GM21447 (cell line): Measurements from ENCODE around the gene GMEB1.
"Not testable (repeated sequence)": the region's sequence is repeated elsewhere in the genome, so short reads cannot be mapped to it uniquely, and the experiment has no call there.

Experiments used
- ATAC-seq: cut with Tn5 transposase; IDR thresholded peaks from one replicate; pipeline ENCODE4 v1.9.1; 2021; ENCODE audit not compliant: unreplicated experiment

Gene GMEB1, protein sequence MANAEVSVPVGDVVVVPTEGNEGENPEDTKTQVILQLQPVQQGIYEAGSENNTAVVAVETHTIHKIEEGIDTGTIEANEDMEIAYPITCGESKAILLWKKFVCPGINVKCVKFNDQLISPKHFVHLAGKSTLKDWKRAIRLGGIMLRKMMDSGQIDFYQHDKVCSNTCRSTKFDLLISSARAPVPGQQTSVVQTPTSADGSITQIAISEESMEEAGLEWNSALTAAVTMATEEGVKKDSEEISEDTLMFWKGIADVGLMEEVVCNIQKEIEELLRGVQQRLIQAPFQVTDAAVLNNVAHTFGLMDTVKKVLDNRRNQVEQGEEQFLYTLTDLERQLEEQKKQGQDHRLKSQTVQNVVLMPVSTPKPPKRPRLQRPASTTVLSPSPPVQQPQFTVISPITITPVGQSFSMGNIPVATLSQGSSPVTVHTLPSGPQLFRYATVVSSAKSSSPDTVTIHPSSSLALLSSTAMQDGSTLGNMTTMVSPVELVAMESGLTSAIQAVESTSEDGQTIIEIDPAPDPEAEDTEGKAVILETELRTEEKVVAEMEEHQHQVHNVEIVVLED

DNA sequence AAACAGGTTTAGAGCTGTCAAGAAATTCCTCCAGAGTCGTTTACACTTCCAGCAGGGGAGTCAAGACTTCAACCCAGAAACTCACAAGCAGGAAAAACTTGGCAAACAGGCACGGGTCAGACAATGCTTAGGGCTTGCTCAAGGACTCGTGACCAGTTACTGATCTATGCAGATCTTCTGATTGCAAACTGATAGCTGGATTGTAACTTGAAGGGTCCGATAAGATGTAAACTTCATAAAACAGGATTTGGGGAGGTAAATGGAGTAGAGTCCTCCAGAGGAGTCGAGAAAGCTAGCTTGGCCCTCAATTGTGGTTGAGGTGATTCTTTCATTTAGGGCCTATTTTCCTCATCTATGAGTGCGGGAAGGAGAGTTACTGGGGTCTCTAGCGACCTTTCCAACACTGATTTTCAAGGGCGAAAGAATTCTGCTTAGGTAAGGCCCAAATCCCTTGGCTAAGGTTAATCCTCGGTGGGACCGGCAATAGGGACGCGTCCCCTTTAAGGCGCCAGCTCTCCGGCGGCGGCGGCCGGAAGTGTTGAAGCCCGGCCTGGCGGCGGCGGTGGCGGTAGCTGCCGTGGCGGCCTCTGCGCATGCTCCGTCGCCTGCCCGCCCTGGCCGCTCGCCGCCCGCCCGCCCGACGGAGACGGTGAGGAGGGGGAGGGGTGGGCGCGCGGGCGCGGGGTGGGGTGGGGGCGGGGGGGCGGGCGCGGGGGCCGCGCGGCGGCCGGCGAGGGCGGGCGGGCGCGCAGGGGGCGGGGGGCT, at the start of gene GMEB1:
Gene GMEB1 (plus strand): TSS at position 594 of the 765 bp plus-strand sequence. CDS start 14,829 bp downstream, outside the sequence.
- peak; percentile 70 for ATAC-seq

DNA sequence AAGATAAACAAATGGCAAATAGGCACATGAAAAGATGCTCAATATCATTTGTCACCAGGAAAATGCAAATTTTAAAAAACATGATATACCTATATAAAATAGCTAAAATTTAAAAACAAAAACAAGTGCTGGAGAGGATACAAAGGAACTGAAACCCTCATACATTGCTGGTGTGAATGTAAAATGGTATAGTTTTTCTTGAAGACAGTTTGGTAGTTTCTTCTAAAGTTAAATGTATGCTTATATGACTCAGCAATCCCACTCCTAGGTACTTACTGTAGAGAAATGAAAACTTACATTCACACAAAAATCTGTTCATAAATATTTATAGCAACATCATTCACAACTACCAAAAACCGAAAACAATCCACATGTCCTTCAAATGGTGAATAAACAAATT, 36.9 kb upstream of the GMEB1 start:
- ATAC-seq, result no peak

GRCh38 chr1:28632560-28632959, 36.0 kb upstream of the GMEB1 start:
- no peak for ATAC-seq

GRCh38 chr1:28640766-28641165, 27.8 kb upstream of the GMEB1 start:
- no peak for ATAC-seq

DNA sequence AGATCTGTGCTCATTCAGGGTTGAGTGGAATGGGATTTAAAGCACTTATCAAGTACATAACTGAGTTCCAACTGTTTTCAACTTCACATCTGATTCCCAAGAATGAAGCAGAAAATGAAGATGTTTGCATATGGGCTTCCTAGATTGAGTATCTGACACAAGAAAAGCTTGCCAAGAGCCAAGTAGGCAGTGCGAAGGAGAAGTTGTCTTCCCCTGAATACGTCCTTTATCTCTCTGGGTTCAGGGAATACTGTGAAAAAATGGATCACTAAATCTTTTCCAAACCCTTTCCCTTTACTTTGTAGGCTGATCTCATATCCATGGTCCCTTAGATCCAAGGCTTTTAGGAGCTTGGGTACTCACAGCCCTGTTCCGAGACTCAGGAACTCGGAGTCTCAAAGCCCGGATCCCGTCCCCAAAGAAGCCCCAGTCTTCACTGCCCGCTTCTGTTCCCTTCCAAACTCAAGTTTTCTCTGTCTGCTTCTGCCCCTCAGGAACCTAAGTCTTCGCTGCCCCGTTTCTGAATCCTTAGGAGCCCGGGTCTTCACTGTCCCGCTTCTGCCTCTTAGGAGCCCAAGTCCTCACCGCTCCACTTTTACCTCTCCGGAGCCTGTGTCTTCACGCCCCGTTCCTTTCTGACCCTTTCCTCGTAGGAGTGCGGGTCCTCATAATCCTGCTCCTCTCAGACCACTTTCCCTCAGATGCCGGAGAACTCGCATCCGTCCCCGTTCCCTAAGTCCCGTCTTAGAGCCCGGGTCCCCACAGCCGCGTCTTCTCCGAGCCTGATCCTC, 26.3 kb upstream of the GMEB1 start:
- ATAC-seq, result peak; percentile 15

DNA sequence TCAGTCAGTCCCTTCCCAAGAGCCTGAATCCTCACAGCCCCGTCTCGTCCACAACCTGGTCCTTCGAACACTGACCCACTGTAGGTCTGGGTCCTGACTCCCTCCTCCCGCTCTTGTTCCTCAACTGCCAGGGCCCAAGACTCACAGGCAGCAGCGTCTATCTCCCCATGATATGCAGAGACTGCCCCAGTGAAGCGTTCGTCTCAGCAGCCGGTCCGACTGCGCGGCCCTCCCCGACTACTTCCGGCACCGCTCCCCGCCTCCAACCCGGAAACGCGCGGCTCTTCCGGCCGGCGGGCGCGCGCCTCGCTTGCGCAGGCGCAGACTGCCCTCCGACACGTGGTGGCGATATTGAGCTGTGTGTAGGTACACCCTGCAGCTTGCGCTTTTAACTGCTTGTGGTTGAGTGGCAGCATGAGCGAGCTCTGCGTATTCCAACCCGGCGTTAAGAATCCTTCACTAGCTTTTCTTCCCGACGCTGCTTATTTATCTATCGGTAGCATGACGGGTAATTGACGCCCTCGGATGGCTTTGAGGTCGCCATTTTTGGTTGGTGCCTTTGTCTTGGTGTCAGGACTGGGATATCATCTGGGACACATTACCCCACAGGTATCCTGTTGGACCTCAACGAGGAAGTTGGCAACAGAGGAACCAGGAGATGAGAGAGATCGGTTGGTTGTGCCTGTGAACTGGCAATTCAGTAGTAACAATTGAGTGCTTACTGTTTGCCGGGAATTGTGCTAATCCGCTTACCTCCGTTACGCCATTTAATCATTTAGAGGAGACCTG, 25.5 kb upstream of the GMEB1 start, which contains the start of gene TAF12:
Gene TAF12 (minus strand): TSS at position 221 of the 789 bp plus-strand sequence. CDS start 20,986 bp downstream, outside the sequence.
- ATAC-seq, result peak; percentile 68

- no peak for ATAC-seq
Observed at GRCh38 chr1:28644494-28644893, 24.1 kb upstream of the GMEB1 start.

DNA sequence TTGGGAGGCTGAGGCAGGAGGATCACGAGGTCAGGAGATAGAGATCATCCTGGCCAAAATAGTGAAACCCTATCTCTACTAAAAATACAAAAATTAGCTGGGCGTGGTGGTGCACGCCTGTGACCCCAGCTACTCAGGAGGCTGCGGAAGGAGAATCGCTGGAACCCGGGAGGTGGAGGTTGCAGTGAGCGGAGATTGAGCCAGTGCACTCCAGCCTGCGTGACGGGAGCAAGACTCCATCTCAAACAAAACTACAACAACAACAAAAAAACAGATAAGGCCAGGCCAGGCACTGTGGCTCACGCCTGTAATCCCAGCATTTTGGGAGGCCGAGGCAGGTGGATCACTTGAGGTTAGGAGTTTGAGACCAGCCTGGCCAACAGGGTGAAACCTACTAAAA, 23.2 kb upstream of the GMEB1 start:
- ATAC-seq, result not testable (repeated sequence)

- no peak for ATAC-seq
Observed at GRCh38 chr1:28646040-28646439, 22.5 kb upstream of the GMEB1 start.

GRCh38 chr1:28648008-28648473, 20.5 kb upstream of the GMEB1 start:
- ATAC-seq, result peak; percentile 64

GRCh38 chr1:28648474-28649198, 19.9 kb upstream of the GMEB1 start, which contains the start of gene RNU11:
RNU11 (plus strand) TSS chr1:28648600.
- peak; percentile 62 for ATAC-seq

DNA sequence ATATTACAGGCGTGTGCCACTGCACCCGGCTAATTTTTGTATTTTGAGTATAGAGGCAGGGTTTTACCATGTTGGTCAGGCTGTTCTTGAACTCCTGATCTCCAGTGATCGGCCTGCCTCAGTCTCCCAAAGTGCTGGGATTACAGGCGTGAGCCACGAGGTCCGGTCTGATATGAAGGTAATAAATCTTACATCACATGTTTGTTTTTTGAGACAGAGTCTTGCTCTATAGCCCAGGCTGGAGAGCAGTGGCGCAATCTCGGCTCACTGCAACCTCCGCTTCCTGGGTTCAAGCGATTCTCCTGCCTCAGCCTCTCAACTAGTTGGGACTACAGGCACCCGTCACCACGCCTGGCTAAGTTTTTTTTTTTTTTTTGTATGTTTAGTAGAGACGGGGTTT, 15.5 kb upstream of the GMEB1 start:
- not testable (repeated sequence) for ATAC-seq

DNA sequence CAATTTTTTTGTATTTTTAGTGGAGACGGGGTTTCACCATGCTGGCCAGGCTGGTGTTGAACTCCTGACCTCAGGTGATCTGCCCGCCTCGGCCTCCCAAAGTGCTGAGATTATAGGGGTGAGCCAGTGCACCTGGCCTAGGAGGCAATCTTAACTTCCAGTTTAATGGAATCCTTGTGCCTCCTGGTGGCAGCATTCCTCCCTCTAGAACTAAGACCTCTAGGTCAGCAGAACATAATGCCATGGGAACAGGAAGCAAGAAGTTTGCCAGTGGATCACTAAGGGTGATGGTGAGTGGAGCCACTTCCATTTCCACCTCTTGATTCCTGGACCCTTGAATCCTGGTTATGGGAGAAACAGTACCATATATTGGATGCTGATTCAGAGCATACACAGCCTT, 14.7 kb upstream of the GMEB1 start:
- ATAC-seq, result not testable (repeated sequence)

DNA sequence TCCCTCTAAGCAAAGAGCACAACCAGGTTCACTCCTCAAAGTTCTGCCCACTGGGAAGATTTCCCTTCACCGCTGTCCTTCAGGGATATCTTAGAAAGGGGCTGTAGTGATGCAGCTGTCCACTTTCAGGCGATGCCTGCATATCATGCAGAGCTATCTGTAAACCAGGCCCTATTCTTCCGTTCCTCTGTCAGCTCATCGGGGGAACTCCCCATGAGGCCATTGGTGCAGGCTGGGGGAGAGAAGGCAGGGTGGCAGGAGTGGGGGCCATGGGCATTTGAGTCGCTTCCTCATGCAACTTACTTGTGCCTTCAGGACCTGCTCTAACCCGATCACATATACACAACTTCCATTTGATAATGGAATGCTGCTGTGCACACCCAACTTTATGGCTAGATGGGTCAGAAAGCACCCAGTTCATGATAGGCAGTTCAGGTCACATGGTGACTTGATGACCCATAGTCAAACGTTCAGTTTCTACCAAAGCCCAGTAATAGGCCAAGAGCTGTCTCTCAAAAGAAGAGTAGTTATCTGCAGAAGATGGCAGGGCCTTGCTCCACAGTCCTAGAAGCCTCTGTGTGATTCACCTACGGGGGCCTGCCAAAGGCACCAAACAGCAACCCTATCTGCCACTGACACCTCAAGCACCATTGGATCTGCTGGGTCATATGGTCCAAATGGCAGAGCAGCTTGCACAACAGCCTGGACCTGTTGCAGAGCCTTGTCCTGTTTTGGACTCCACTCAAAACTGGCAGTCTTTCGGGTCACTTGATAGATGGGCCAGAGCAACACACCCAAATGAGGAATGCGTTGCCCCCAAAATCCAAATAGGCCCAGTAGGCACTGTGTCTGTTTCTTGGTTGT, 12.9 kb upstream of the GMEB1 start:
- ATAC-seq, result not testable (repeated sequence)

DNA sequence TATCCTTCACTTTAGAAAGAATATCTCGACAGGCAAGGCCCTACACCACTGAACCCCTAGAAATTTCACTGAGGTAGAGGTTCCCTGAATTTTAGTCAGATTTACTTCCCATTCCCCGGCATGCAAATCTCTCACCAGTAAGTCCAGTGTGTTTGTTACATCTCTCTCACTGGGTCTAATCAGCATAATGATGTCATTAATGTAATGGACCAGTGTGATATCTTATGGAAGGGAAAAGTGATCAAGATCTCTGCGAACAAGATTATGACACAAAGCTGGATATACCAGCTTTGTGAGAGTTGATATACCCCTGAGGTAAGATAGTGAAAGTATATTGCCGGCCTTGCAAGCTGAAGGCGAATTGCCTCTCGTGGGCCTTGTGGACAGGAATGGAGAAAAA, 12.2 kb upstream of the GMEB1 start:
- ATAC-seq, result no peak

- no peak for ATAC-seq
Observed at GRCh38 chr1:28663871-28664470, 4.6 kb upstream of the GMEB1 start.

DNA sequence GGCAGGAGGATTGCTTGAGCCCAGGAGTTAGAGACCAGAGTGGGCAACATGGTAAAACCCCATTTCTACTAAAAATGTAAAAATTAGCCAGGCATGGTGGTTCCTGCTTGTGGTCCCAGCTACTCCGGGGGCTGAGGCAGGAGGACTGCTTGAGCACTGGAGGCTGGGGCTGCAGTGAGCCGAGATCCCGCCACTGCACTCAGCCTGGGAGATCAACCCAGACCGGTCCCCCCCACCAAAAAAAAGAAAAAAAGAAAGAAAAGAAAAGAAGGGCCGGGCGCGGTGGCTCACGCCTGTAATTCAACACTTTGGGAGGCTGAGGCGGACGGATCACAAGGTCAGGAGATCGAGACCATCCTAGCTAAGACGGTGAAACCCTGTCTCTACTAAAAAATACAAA, 1.8 kb upstream of the GMEB1 start:
- no peak for ATAC-seq
